ENCODE results near the gene SPTBN1.
"Not testable (repeated sequence)": the region's sequence is repeated elsewhere in the genome, so short reads cannot be mapped to it uniquely, and the experiment has no call there.

Gene SPTBN1

GRCh38 chr2:54508541-54508940 is 52.4 kb downstream of the SPTBN1 start:
- DNase-seq, result no peak

DNA sequence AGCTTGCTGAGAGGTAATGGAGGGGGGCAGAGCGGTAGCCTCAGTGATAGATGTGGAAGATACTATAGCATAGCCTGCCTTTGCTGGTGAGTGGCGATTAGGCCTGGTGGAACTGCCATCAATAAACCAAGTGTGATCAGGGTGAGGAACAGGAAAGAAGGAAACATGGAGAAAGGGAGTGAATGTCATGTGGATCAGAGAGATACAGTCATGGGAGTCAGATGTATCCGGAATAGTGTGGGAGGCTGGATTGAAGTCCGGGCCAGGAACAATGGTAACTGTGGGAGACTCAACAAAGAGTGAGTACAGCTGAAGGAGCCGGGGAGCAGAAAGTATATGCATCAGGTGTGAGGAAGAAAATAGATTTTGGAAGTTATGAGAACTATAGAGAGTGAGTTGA is 52.9 kb downstream of the SPTBN1 start:
- DNase-seq, result not testable (repeated sequence)

- DNase-seq, result no peak
These were observed 54.8 kb downstream of the SPTBN1 start for GRCh38 chr2:54510916-54511315.

GRCh38 chr2:54512183-54512582 is 56.1 kb downstream of the SPTBN1 start:
- DNase-seq, result no peak

GRCh38 chr2:54512663-54513362 is 56.7 kb downstream of the SPTBN1 start:
- no peak for DNase-seq

- DNase-seq, result no peak
These were observed 57.2 kb downstream of the SPTBN1 start for GRCh38 chr2:54513363-54513715.

GRCh38 chr2:54514822-54515569 is 58.9 kb downstream of the SPTBN1 start:
- no peak for DNase-seq

GRCh38 chr2:54516842-54517241 is 60.7 kb downstream of the SPTBN1 start:
- DNase-seq, result no peak

DNA sequence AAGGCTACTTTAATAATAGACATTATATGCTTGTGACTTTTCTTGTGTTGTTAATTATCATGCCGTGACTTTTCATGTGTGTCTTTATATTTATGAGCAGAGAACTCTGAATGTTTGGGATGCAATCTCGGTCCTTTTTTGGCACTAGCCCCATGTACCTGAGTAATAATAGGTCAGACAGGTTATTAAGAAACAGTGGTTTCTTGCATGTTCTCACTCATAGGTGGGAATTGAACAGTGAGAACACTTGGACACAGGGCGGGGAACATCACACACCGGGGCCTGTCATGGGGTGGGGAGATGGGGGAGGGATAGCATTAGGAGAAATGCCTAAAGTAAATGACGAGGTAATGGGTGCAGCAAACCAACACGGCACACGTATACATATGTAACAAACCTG is 61.9 kb downstream of the SPTBN1 start:
- DNase-seq, result not testable (repeated sequence)

DNA sequence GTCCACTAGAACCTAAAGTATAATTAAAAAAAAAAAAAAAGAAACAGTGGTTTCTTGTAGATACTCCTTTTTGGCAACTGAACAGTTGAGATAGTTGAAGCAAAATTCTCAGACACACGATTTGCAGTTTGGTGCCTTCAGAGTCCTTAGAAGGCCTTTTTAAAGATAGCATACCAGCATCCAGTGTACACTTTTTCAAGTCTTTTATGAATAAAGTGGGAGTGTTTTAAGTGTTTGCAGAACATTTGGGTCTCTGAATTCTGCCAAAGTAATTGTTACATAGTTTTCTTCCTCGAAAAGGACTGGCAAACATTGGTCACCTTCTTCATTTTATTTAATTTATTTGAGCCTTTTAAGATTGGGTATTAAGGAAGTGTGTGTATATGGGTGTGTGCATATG is 62.3 kb downstream of the SPTBN1 start:
- DNase-seq, result no peak

DNA sequence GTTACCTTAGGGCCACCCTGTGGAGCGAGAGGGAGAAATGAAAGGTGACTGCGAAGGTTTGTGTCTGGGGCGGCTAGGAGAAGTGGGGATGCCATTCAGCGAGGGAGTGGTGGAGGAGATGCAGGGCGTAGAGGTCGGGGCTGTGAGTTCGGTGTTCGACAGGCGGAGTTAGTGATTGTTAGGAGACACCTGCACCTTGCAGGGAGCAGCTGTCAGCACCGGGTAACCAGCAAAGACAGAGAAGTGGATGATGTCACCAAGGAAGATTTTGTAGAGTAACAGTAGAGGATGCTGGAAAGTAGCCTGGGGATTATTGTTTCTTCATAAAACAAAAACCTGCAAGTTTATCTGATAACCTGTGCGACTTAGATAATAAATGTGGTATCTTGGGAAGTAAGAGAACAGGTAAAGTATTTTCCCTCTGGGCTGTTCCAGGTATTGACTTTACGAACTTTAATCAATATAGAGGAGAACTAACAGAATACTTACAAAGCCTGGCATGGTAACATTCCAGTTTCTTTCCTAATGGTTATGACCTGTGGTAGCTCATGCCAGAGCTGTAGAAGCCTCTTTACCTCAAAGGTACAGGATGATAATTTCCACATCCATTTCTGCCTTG is 63.8 kb downstream of the SPTBN1 start:
- no peak for DNase-seq

GRCh38 chr2:54520687-54521086 is 64.6 kb downstream of the SPTBN1 start:
- DNase-seq, result no peak

- DNase-seq, result peak; percentile 64
These were observed 66.6 kb downstream of the SPTBN1 start for GRCh38 chr2:54522624-54523281.

- DNase-seq, result no peak
These were observed 67.3 kb downstream of the SPTBN1 start for GRCh38 chr2:54523324-54523959.

DNA sequence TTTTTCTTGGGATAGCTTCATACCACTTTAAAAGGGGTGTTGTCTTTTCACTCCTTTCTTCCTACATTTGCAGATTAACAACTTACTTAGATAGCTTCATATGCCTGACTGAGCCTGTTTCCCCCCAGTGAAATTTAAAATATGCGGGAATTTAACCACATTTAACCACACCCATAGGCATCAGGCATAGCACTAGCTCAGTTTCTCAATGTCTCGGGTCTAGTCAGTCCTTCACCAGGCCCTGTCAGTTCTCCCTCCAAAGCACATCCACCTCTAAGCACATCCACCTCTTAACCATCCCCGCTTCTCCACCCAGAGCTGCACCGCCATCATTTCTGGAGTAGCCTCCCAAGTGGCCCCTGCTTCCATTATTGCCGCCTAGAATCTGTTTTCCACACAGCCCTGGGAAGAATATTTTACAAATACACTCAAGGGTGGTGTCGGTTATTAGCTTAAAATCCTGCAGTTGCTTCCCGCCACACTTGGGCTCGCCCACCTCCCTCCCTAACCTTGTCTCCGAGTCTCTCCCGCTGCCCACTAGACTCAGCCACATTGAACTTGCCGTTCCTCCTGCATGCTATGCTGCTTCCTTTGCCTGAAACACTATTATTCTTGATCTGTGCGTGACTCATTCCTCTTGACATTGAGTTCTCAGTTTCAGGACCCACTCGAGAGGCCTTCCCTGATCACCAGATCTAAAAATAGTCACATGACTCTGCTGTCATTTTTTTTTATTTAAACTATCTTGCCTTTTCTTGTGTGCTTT is 68.3 kb downstream of the SPTBN1 start:
- no peak for DNase-seq

- no peak for DNase-seq
These were observed 69.2 kb downstream of the SPTBN1 start for GRCh38 chr2:54525321-54525720.

DNA sequence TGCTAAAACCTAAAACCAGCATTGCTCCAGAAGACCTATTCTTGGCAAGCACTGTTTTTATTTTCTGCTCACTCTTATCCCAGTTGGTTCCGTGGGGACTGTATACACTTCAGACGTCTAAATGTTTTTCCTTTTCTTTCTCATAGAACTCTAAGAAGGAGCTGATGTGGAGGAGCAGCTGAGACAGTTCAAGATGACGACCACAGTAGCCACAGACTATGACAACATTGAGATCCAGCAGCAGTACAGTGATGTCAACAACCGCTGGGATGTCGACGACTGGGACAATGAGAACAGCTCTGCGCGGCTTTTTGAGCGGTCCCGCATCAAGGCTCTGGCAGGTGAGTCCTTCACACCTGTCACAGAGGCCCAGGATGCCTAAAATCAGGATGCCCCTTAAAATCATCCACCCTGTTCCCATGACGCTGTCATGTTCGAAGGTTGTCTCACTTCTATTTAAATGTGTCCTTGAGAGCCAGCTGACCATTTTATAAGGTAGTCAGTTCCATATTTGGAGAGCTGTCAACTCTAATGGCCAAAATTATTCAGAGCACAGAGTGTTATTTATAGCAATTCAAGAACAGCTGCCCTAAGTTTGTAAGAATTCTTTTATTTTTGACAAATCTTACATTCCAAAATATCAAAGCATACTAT is 70.2 kb downstream of the SPTBN1 start:
- no peak for DNase-seq

DNA sequence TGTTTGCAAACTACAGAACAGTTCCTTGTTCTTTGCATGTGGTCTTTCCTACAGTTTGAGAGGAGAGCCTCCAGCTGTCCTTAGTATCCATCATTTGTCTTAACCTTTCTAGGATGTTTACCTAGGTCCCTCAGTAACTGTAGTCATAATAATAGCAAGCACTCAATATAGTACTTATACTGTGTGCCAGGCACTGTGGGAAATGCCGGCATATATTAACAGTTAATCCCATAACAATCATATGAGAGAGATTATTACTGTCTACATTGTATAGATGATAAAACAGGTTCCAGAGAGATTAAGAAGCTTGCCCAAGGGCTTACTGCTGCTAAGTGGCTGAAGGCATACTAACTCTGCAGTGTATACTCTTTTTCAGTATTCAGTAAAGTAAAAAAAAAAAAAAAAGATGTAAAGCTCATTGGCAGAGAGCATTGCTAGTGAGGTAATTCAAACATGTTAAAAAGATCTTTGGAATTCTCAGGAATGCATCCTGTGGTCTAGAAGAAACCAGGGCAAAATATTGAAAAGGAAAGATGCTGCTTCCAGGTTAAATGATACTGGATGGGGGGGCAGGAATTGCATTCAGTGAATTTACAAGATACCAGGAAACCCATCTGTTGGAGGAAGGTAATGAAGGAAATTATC is 72.3 kb downstream of the SPTBN1 start:
- no peak for DNase-seq

DNA sequence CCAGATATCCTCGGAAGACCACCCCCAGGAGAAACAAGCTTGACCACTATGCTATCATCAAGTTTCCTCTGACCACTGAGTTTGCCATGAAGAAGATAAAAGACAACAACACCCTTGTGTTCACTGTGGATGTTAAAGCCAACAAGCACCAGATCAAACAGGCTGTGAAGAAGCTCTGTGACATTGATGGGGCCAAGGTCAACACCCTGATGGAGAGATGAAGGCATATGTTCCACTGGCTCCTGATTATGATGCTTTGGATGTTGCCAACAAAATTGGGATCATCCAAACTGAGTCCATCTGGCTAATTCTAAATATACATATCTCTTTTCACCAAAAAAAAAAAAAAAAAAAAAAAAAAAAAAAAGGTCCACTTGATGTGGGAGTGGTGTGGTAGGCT is 73.4 kb downstream of the SPTBN1 start:
- not testable (repeated sequence) for DNase-seq

GRCh38 chr2:54529935-54530334 is 73.8 kb downstream of the SPTBN1 start:
- no peak for DNase-seq

GRCh38 chr2:54531558-54531957 is 75.4 kb downstream of the SPTBN1 start:
- DNase-seq, result no peak

Measured in NCI-H774 (cell line).